Measurements from ENCODE around the gene PGM5.
A peak's percentile ranks its signal among the peaks of the same experiment; 100 is the strongest.

The PGM5 gene

GRCh38 chr9:68522954-68523353, 166.5 kb downstream of the PGM5 start:
- H3K27ac Mint-ChIP-seq: no peak overlapping the region
- peaks cover 5 to 27% of the 10 kb centered on the region in 2 donors for H3K27me3 Mint-ChIP-seq
- H3K4me3 Mint-ChIP-seq: no peak overlapping the region
- DNase-seq (no peak), ATAC-seq (replicated peaks) (no peak)
- no peaks in the 10 kb centered on the region for H3K9me3 Mint-ChIP-seq
- H3K4me1 Mint-ChIP-seq (ENCODE audit: low read depth in 2 of 2): no peaks in the 10 kb centered on the region
- no peaks in the 10 kb centered on the region for H3K36me3 Mint-ChIP-seq (ENCODE audit: insufficient read depth)

GRCh38 chr9:68523367-68523936, 167.0 kb downstream of the PGM5 start:
- ATAC-seq (replicated peaks): no peak
- Mint-ChIP-seq H3K36me3 (ENCODE audit: insufficient read depth) (no peaks in the 10 kb centered on the region), H3K9me3 (no peaks in the 10 kb centered on the region), H3K4me3 (no peak overlapping the region), H3K27ac (no peak overlapping the region), H3K4me1 (ENCODE audit: low read depth in 2 of 2) (no peaks in the 10 kb centered on the region), H3K27me3 (peaks cover 5 to 22% of the 10 kb centered on the region in 2 donors)
- DNase-seq: no peak

GRCh38 chr9:68530618-68531017, 174.2 kb downstream of the PGM5 start:
- no peaks in the 10 kb centered on the region for H3K9me3 Mint-ChIP-seq
- no peaks in the 10 kb centered on the region for H3K4me1 Mint-ChIP-seq (ENCODE audit: low read depth in 2 of 2)
- H3K4me3 Mint-ChIP-seq: no peak overlapping the region
- no peaks in the 10 kb centered on the region for H3K36me3 Mint-ChIP-seq (ENCODE audit: insufficient read depth)
- no peak for DNase-seq
- no peak overlapping the region for H3K27ac Mint-ChIP-seq
- no peaks in the 10 kb centered on the region for H3K27me3 Mint-ChIP-seq
- no peak for ATAC-seq (replicated peaks)

GRCh38 chr9:68532131-68532530, 175.7 kb downstream of the PGM5 start:
- H3K9me3 Mint-ChIP-seq: no peaks in the 10 kb centered on the region
- H3K36me3 Mint-ChIP-seq (ENCODE audit: insufficient read depth): no peaks in the 10 kb centered on the region
- H3K27ac Mint-ChIP-seq: no peak overlapping the region
- DNase-seq: no peak
- no peaks in the 10 kb centered on the region for H3K4me1 Mint-ChIP-seq (ENCODE audit: low read depth in 2 of 2)
- ATAC-seq (replicated peaks): no peak
- H3K4me3 Mint-ChIP-seq: no peak overlapping the region
- peaks cover 0 to 2% of the 10 kb centered on the region in 2 donors for H3K27me3 Mint-ChIP-seq

GRCh38 chr9:68533678-68534077, 177.3 kb downstream of the PGM5 start:
- no peaks in the 10 kb centered on the region for H3K4me1 Mint-ChIP-seq (ENCODE audit: low read depth in 2 of 2)
- H3K4me3 Mint-ChIP-seq: no peak overlapping the region
- H3K27me3 Mint-ChIP-seq: peaks cover 0 to 16% of the 10 kb centered on the region in 2 donors
- no peaks in the 10 kb centered on the region for H3K36me3 Mint-ChIP-seq (ENCODE audit: insufficient read depth)
- H3K27ac Mint-ChIP-seq: no peak overlapping the region
- ATAC-seq (replicated peaks) (no peak), DNase-seq (no peak)
- H3K9me3 Mint-ChIP-seq: no peaks in the 10 kb centered on the region

GRCh38 chr9:68536876-68537615, 180.6 kb downstream of the PGM5 start:
- Mint-ChIP-seq H3K27me3 (peaks cover 5 to 35% of the 10 kb centered on the region in 2 donors), H3K4me1 (ENCODE audit: low read depth in 2 of 2) (no peaks in the 10 kb centered on the region), H3K9me3 (no peaks in the 10 kb centered on the region), H3K36me3 (ENCODE audit: insufficient read depth) (no peaks in the 10 kb centered on the region), H3K27ac (no peak overlapping the region), H3K4me3 (no peak overlapping the region)
- ATAC-seq (replicated peaks) (no peak), DNase-seq (no peak)

GRCh38 chr9:68537616-68537880, 181.1 kb downstream of the PGM5 start:
- peaks cover 8 to 39% of the 10 kb centered on the region in 2 donors for H3K27me3 Mint-ChIP-seq
- no peaks in the 10 kb centered on the region for H3K4me1 Mint-ChIP-seq (ENCODE audit: low read depth in 2 of 2)
- DNase-seq (no peak), ATAC-seq (replicated peaks) (no peak)
- no peak overlapping the region for H3K27ac Mint-ChIP-seq
- H3K4me3 Mint-ChIP-seq: no peak overlapping the region
- no peaks in the 10 kb centered on the region for H3K36me3 Mint-ChIP-seq (ENCODE audit: insufficient read depth)
- H3K9me3 Mint-ChIP-seq: no peaks in the 10 kb centered on the region

GRCh38 chr9:68538200-68538599, 181.8 kb downstream of the PGM5 start:
- no peaks in the 10 kb centered on the region for H3K9me3 Mint-ChIP-seq
- no peak overlapping the region for H3K27ac Mint-ChIP-seq
- peaks cover 10 to 39% of the 10 kb centered on the region in 2 donors for H3K27me3 Mint-ChIP-seq
- H3K4me3 Mint-ChIP-seq: no peak overlapping the region
- DNase-seq (no peak), ATAC-seq (replicated peaks) (no peak)
- no peaks in the 10 kb centered on the region for H3K36me3 Mint-ChIP-seq (ENCODE audit: insufficient read depth)
- no peaks in the 10 kb centered on the region for H3K4me1 Mint-ChIP-seq (ENCODE audit: low read depth in 2 of 2)

GRCh38 chr9:68540712-68541535, 184.5 kb downstream of the PGM5 start, which contains the start of gene TMEM252:
Gene TMEM252 (minus strand): TSS chr9:68540883. CDS start chr9:68540814, 69 bp downstream.
- Mint-ChIP-seq H3K4me3 (no peak within 1 kb of the TSS), H3K27ac (no peak within 1 kb of the TSS), H3K9me3 (no peaks in the 10 kb centered on the region), H3K36me3 (ENCODE audit: insufficient read depth) (no peaks in the 10 kb centered on the region), H3K4me1 (ENCODE audit: low read depth in 2 of 2) (no peaks in the 10 kb centered on the region), H3K27me3 (peaks cover 13 to 39% of the 10 kb centered on the region in 2 donors)
- DNase-seq: no peak
- no peak for ATAC-seq (replicated peaks)

- Mint-ChIP-seq H3K9me3 (no peaks in the 10 kb centered on the region), H3K36me3 (ENCODE audit: insufficient read depth) (no peaks in the 10 kb centered on the region), H3K4me3 (no peak overlapping the region), H3K4me1 (ENCODE audit: low read depth in 2 of 2) (peaks cover 0 to 3% of the 10 kb centered on the region in 2 donors), H3K27me3 (peaks cover 13 to 39% of the 10 kb centered on the region in 2 donors), H3K27ac (no peak overlapping the region)
- ATAC-seq (replicated peaks) (no peak), DNase-seq (no peak)
Measured at GRCh38 chr9:68541568-68541967, 185.2 kb downstream of the PGM5 start.

GRCh38 chr9:68545033-68545705, 188.8 kb downstream of the PGM5 start:
- peaks cover 3 to 7% of the 10 kb centered on the region in 2 donors for H3K4me1 Mint-ChIP-seq (ENCODE audit: low read depth in 2 of 2)
- peaks cover 13 to 23% of the 10 kb centered on the region in 2 donors for H3K27me3 Mint-ChIP-seq
- H3K4me3 Mint-ChIP-seq: no peak overlapping the region
- H3K9me3 Mint-ChIP-seq: no peaks in the 10 kb centered on the region
- ATAC-seq (replicated peaks): no peak
- no peaks in the 10 kb centered on the region for H3K36me3 Mint-ChIP-seq (ENCODE audit: insufficient read depth)
- DNase-seq: no peak
- H3K27ac Mint-ChIP-seq: no peak overlapping the region

- no peaks in the 10 kb centered on the region for H3K9me3 Mint-ChIP-seq
- DNase-seq (no peak), ATAC-seq (replicated peaks) (peak; percentile 73)
- peak overlapping the region in 1 of 2 donors; percentile 31 for H3K4me3 Mint-ChIP-seq
- peaks cover 7 to 18% of the 10 kb centered on the region in 2 donors for H3K27me3 Mint-ChIP-seq
- H3K27ac Mint-ChIP-seq: peak overlapping the region; percentile 27 to 52
- H3K36me3 Mint-ChIP-seq (ENCODE audit: insufficient read depth): no peaks in the 10 kb centered on the region
- H3K4me1 Mint-ChIP-seq (ENCODE audit: low read depth in 2 of 2): peaks cover 3 to 7% of the 10 kb centered on the region in 2 donors
Measured at GRCh38 chr9:68546596-68547390, 190.4 kb downstream of the PGM5 start.

- H3K4me3 Mint-ChIP-seq: no peak overlapping the region
- DNase-seq: no peak
- no peaks in the 10 kb centered on the region for H3K36me3 Mint-ChIP-seq (ENCODE audit: insufficient read depth)
- peak overlapping the region in 1 of 2 donors; percentile 27 for H3K27ac Mint-ChIP-seq
- no peaks in the 10 kb centered on the region for H3K9me3 Mint-ChIP-seq
- H3K27me3 Mint-ChIP-seq: peaks cover 4 to 13% of the 10 kb centered on the region in 2 donors
- peaks cover 3 to 7% of the 10 kb centered on the region in 2 donors for H3K4me1 Mint-ChIP-seq (ENCODE audit: low read depth in 2 of 2)
- ATAC-seq (replicated peaks): no peak
Measured at GRCh38 chr9:68547417-68547816, 191.0 kb downstream of the PGM5 start.
